WTC11 (cell line): Measurements from ENCODE around the gene RBBP6. TPM values are rescaled to one million over a fixed set of nuclear protein-coding genes. Genes with fewer than 3 reads are reported as not detected.

Experiments
- ATAC-seq: fragments of 200-7000 bp; cut with Tn5 transposase; 2 replicates; pipeline ENCODE4 v1.10.0; 2021; ENCODE audit warnings: mild to moderate bottlenecking, moderate library complexity
- Bru-seq: library from RNA; stranded (reverse); fragments of 400-500 nt; gene quantifications from one replicate; lab custom pipeline; 2021; lab: Mats Ljungman, UMichigan
- CTCF ChIA-PET: fragments of 300-600 bp; sonication (Branson Sonifier 250); formaldehyde crosslinking; loops from one replicate; lab custom pipeline; 2021; ENCODE audit warnings: antibody characterized with exemption; lab: Charles Lee
- POLR2A ChIA-PET: fragments of 350-600 bp; sonication (Branson Sonifier 250); formaldehyde crosslinking; loops from one replicate; lab custom pipeline; 2021; ENCODE audit warnings: antibody characterized with exemption; lab: Charles Lee
- DNase-seq: peaks from one replicate; pipeline ENCODE4 v3.0.0; 2021; ENCODE audit warnings: low spot score
- H3K27ac Mint-ChIP-seq: 2 replicates; pipeline ENCODE4 v1.8.0; 2021; ENCODE audit warnings: mixed read lengths
- H3K27me3 Mint-ChIP-seq: 2 replicates; pipeline ENCODE4 v1.8.0; 2021; ENCODE audit warnings: low read depth, mild to moderate bottlenecking, moderate library complexity, mixed read lengths
- H3K36me3 Mint-ChIP-seq: 2 replicates; pipeline ENCODE4 v1.8.0; 2021; ENCODE audit warnings: mixed read lengths
- H3K4me1 Mint-ChIP-seq: 2 replicates; pipeline ENCODE4 v1.8.0; 2022; ENCODE audit warnings: mixed read lengths
- H3K4me3 Mint-ChIP-seq: 2 replicates; pipeline ENCODE4 v1.8.0; 2021; ENCODE audit warnings: mild to moderate bottlenecking, moderate library complexity, mixed read lengths
- H3K9me3 Mint-ChIP-seq: 2 replicates; pipeline ENCODE4 v1.8.0; 2021; ENCODE audit warnings: mixed read lengths
- CREM ChIP-seq: sonication (generic); formaldehyde crosslinking; IDR thresholded peaks from 2 replicates; pipeline ENCODE4 v1.8.1; 2022; ENCODE audit warnings: mild to moderate bottlenecking, missing genetic modification reagents, moderate library complexity
- E2F1 ChIP-seq: sonication (generic); formaldehyde crosslinking; IDR thresholded peaks from 2 replicates; pipeline ENCODE4 v1.8.0; 2022; ENCODE audit warnings: mild to moderate bottlenecking, missing genetic modification reagents
- E2F4 ChIP-seq: sonication (generic); formaldehyde crosslinking; IDR thresholded peaks from 2 replicates; pipeline ENCODE4 v1.8.1; 2022; ENCODE audit warnings: low read depth, mild to moderate bottlenecking, moderate library complexity, missing genetic modification reagents, borderline replicate concordance
- E2F5 ChIP-seq: sonication (generic); formaldehyde crosslinking; IDR thresholded peaks from 2 replicates; pipeline ENCODE4 v1.8.1; 2022; ENCODE audit warnings: mild to moderate bottlenecking, moderate library complexity, missing genetic modification reagents
- ELF4 ChIP-seq: sonication (generic); formaldehyde crosslinking; IDR thresholded peaks from 2 replicates; pipeline ENCODE4 v1.8.1; 2022; ENCODE audit warnings: low read depth, mild to moderate bottlenecking, moderate library complexity, missing genetic modification reagents
- EMX1 ChIP-seq: fragments of 250-450 bp; sonication (Bioruptor Pico); IDR thresholded peaks from 2 replicates; pipeline ENCODE4 v1.8.0; 2021; ENCODE audit warnings: mild to moderate bottlenecking
- FOXJ3 ChIP-seq: sonication (generic); formaldehyde crosslinking; IDR thresholded peaks from 2 replicates; pipeline ENCODE4 v1.9.0; 2021; ENCODE audit warnings: missing genetic modification reagents, mild to moderate bottlenecking, borderline replicate concordance
- FOXK1 ChIP-seq: sonication (generic); formaldehyde crosslinking; IDR thresholded peaks from 2 replicates; pipeline ENCODE4 v1.8.0; 2022; ENCODE audit warnings: mild to moderate bottlenecking, moderate library complexity, missing genetic modification reagents
- GABPB1 ChIP-seq: sonication (generic); formaldehyde crosslinking; IDR thresholded peaks from 2 replicates; pipeline ENCODE4 v1.8.1; 2023; ENCODE audit warnings: mild to moderate bottlenecking, missing genetic modification reagents
- GTF2I ChIP-seq: fragments of 250-450 bp; sonication (Bioruptor Pico); conservative IDR thresholded peaks from 2 replicates; pipeline ENCODE4 v1.4.0; 2021; ENCODE audit warnings: mild to moderate bottlenecking
- HMGA2 ChIP-seq: fragments of 250-450 bp; sonication (Bioruptor Pico); IDR thresholded peaks from 2 replicates; pipeline ENCODE4 v1.4.0; 2021; ENCODE audit warnings: mild to moderate bottlenecking, moderate library complexity
- JAZF1 ChIP-seq: fragments of 250-450 bp; sonication (Bioruptor Pico); IDR thresholded peaks from 2 replicates; pipeline ENCODE4 v1.9.0; 2021; ENCODE audit warnings: moderate library complexity, mild to moderate bottlenecking, inconsistent platforms
- KAT7 ChIP-seq: sonication (generic); formaldehyde crosslinking; IDR thresholded peaks from 2 replicates; pipeline ENCODE4 v1.8.1; 2023; ENCODE audit warnings: missing genetic modification reagents, mild to moderate bottlenecking, borderline replicate concordance
- MXD4 ChIP-seq: fragments of 250-450 bp; sonication (Bioruptor Pico); IDR thresholded peaks from 2 replicates; pipeline ENCODE4 v1.8.0; 2021; ENCODE audit warnings: mild to moderate bottlenecking, moderate library complexity, borderline replicate concordance
- MYBL2 ChIP-seq: sonication (generic); formaldehyde crosslinking; IDR thresholded peaks from 2 replicates; pipeline ENCODE4 v1.8.1; 2023; ENCODE audit warnings: mild to moderate bottlenecking, moderate library complexity, missing genetic modification reagents
- NFE2L1 ChIP-seq: sonication (generic); formaldehyde crosslinking; IDR thresholded peaks from 2 replicates; pipeline ENCODE4 v1.8.1; 2023; ENCODE audit warnings: missing genetic modification reagents
- OVOL2 ChIP-seq: fragments of 250-450 bp; sonication (Bioruptor Pico); IDR thresholded peaks from 2 replicates; pipeline ENCODE4 v1.9.0; 2021; ENCODE audit warnings: mild to moderate bottlenecking, borderline replicate concordance
- SMAD3 ChIP-seq: sonication (generic); formaldehyde crosslinking; IDR thresholded peaks from 2 replicates; pipeline ENCODE4 v1.8.0; 2022; ENCODE audit warnings: missing genetic modification reagents, mild to moderate bottlenecking, borderline replicate concordance
- TEAD1 ChIP-seq: sonication (generic); formaldehyde crosslinking; IDR thresholded peaks from 2 replicates; pipeline ENCODE4 v1.8.0; 2022; ENCODE audit warnings: mild to moderate bottlenecking, missing genetic modification reagents
- TP53 ChIP-seq: sonication (generic); formaldehyde crosslinking; IDR thresholded peaks from 2 replicates; pipeline ENCODE4 v1.8.1; 2023; ENCODE audit warnings: mild to moderate bottlenecking, missing genetic modification reagents
- ZMAT4 ChIP-seq: fragments of 250-450 bp; sonication (Bioruptor Pico); IDR thresholded peaks from 2 replicates; pipeline ENCODE4 v1.9.0; 2021; ENCODE audit warnings: mild to moderate bottlenecking
- ZNF121 ChIP-seq: sonication (generic); formaldehyde crosslinking; IDR thresholded peaks from 2 replicates; pipeline ENCODE4 v1.8.0; 2023; ENCODE audit warnings: missing genetic modification reagents
- ZNF138 ChIP-seq: sonication (generic); formaldehyde crosslinking; conservative IDR thresholded peaks from 2 replicates; pipeline ENCODE4 v1.8.1; 2022; ENCODE audit warnings: mild to moderate bottlenecking, moderate library complexity, missing genetic modification reagents
- ZNF396 ChIP-seq: fragments of 250-450 bp; sonication (Bioruptor Pico); IDR thresholded peaks from 2 replicates; pipeline ENCODE4 v1.8.0; 2021; ENCODE audit warnings: mild to moderate bottlenecking, moderate library complexity, borderline replicate concordance
- ZNF423 ChIP-seq: fragments of 250-450 bp; sonication (Bioruptor Pico); IDR thresholded peaks from 2 replicates; pipeline ENCODE4 v2.1.2; 2022; ENCODE audit warnings: mild to moderate bottlenecking, moderate library complexity
- ZNF425 ChIP-seq: fragments of 250-450 bp; sonication (Bioruptor Pico); conservative IDR thresholded peaks from 2 replicates; pipeline ENCODE4 v1.9.0; 2021; ENCODE audit warnings: mild to moderate bottlenecking
- long read RNA-seq, 3 experiments: library from RNA in 1 of 3; library from capped mRNA in 1 of 3; library from polyadenylated mRNA in 1 of 3; unstranded in 2 of 3; stranded (forward) in 1 of 3; transcript quantifications; one replicate each; pipeline ENCODE4 v2.0.0, GENCODE V29; 2021
- total RNA-seq: library from RNA; stranded (reverse); gene quantifications from 3 replicates; pipeline ENCODE4 v1.2.3, GENCODE V29; 2021
- TF ChIP-seq, protein P1 (sequence below): sonication (generic); formaldehyde crosslinking; IDR thresholded peaks from 2 replicates; pipeline ENCODE4 v1.8.1; 2023; ENCODE audit warnings: mild to moderate bottlenecking, missing genetic modification reagents, moderate library complexity

The RBBP6 gene, protein sequence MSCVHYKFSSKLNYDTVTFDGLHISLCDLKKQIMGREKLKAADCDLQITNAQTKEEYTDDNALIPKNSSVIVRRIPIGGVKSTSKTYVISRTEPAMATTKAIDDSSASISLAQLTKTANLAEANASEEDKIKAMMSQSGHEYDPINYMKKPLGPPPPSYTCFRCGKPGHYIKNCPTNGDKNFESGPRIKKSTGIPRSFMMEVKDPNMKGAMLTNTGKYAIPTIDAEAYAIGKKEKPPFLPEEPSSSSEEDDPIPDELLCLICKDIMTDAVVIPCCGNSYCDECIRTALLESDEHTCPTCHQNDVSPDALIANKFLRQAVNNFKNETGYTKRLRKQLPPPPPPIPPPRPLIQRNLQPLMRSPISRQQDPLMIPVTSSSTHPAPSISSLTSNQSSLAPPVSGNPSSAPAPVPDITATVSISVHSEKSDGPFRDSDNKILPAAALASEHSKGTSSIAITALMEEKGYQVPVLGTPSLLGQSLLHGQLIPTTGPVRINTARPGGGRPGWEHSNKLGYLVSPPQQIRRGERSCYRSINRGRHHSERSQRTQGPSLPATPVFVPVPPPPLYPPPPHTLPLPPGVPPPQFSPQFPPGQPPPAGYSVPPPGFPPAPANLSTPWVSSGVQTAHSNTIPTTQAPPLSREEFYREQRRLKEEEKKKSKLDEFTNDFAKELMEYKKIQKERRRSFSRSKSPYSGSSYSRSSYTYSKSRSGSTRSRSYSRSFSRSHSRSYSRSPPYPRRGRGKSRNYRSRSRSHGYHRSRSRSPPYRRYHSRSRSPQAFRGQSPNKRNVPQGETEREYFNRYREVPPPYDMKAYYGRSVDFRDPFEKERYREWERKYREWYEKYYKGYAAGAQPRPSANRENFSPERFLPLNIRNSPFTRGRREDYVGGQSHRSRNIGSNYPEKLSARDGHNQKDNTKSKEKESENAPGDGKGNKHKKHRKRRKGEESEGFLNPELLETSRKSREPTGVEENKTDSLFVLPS (N-terminal part only)
- total RNA-seq (55.1 to 62.4 TPM (median 57.5 TPM) in 3 replicates), Bru-seq, nascent RNA (percentile 97 among the genes with signal in this experiment)
- long read RNA-seq, experiment 1, full-length matches to known transcripts = 67 of 151 reads
- long read RNA-seq, experiment 1, partial matches to known transcripts = 74 of 151 reads
- long read RNA-seq, experiment 1, other reads (novel, unspliced or antisense) = 10 of 151 reads
- long read RNA-seq, experiment 2, full-length matches to known transcripts = 10 of 57 reads
- long read RNA-seq, experiment 2, partial matches to known transcripts = 28 of 57 reads
- long read RNA-seq, experiment 2, other reads (novel, unspliced or antisense) = 19 of 57 reads
- long read RNA-seq, experiment 3, partial matches to known transcripts = 2 of 2 reads
- long read RNA-seq, experiment 3, other reads (novel, unspliced or antisense) = 0 of 2 reads

- no peaks in the 10 kb centered on the region for H3K27me3 Mint-ChIP-seq
- TF ChIP-seq ZNF396 (CRISPR knock-in tag) = no peak
- TF ChIP-seq ELF4 (CRISPR knock-in tag) = 0 out of 2 replicates have a peak, but pooled peaks have one; percentile 34
- no peak for TF ChIP-seq ZNF138 (CRISPR knock-in tag)
- no peak for TF ChIP-seq FOXJ3 (CRISPR knock-in tag)
- peak; percentile 23; the same call in 1 of the 2 replicates for TF ChIP-seq E2F4 (CRISPR knock-in tag)
- no peak for TF ChIP-seq EMX1 (CRISPR knock-in tag)
- no peak for TF ChIP-seq E2F1
- no peak for TF ChIP-seq HMGA2 (CRISPR knock-in tag)
- TF ChIP-seq KAT7 (CRISPR knock-in tag) = 0 out of 2 replicates have a peak, but pooled peaks have one; percentile 20
- TF ChIP-seq E2F5 (CRISPR knock-in tag) = 0 out of 2 replicates have a peak, but pooled peaks have one; percentile 68
- no peak for TF ChIP-seq OVOL2 (CRISPR knock-in tag)
- peak; percentile 78 for TF ChIP-seq GABPB1 (CRISPR knock-in tag)
- peak; percentile 76 for TF ChIP-seq CREM (CRISPR knock-in tag)
- TF ChIP-seq SMAD3 (CRISPR knock-in tag) = peak; percentile 22; the same call in 1 of the 2 replicates
- no peak for TF ChIP-seq ZNF425
- no peak for TF ChIP-seq GTF2I
- peak; percentile 62; the same call in 1 of the 2 replicates for TF ChIP-seq TEAD1 (CRISPR knock-in tag)
- peak; percentile 44; the same call in 1 of the 2 replicates for TF ChIP-seq NFE2L1 (CRISPR knock-in tag)
- TF ChIP-seq, protein P1, sequence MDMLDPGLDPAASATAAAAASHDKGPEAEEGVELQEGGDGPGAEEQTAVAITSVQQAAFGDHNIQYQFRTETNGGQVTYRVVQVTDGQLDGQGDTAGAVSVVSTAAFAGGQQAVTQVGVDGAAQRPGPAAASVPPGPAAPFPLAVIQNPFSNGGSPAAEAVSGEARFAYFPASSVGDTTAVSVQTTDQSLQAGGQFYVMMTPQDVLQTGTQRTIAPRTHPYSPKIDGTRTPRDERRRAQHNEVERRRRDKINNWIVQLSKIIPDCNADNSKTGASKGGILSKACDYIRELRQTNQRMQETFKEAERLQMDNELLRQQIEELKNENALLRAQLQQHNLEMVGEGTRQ = peak; percentile 99
- peak; percentile 67; the same call in 1 of the 2 replicates for TF ChIP-seq MYBL2
- peak; percentile 27; the same call in 1 of the 2 replicates for TF ChIP-seq FOXK1 (CRISPR knock-in tag)
- TF ChIP-seq MXD4 = no peak
- TF ChIP-seq TP53 (CRISPR knock-in tag) = 0 out of 2 replicates have a peak, but pooled peaks have one; percentile 73
- TF ChIP-seq ZNF121 (CRISPR knock-in tag) = no peak
- TF ChIP-seq JAZF1 (CRISPR knock-in tag) = no peak
- no peak for TF ChIP-seq ZMAT4 (CRISPR knock-in tag)
- 0 out of 2 replicates have a peak, but pooled peaks have one; percentile 43 for TF ChIP-seq ZNF423 (CRISPR knock-in tag)
Measured at GRCh38 chr16:24539295-24539849, at the start of gene RBBP6. TSS of gene RBBP6 (plus strand) at chr16:24539566. CDS start at chr16:24540627, 1,061 bp downstream.

More at GRCh38 chr16:24539295-24539849, at the start of gene RBBP6:
- POLR2A ChIA-PET = interaction anchor here (0.7 to 1.1 kb wide), 2 partner anchors 191 to 401 kb away, joined by 3 to 6 read pairs; no protein-coding TSS in a partner anchor
- peaks cover 23% of the 10 kb centered on the region for H3K4me1 Mint-ChIP-seq
- H3K4me3 Mint-ChIP-seq = peak within 1 kb of the TSS; percentile 99
- peak within 1 kb of the TSS; percentile 100 for H3K27ac Mint-ChIP-seq
- no peaks in the 10 kb centered on the region for H3K9me3 Mint-ChIP-seq
- H3K36me3 Mint-ChIP-seq = peaks cover 12% of the 10 kb centered on the region; the same call in 1 of the 2 replicates
- CTCF ChIA-PET = interaction anchor here (0.9 to 1.5 kb wide), 5 partner anchors 9 to 529 kb away, joined by 3 to 8 read pairs (median 4); no protein-coding TSS in a partner anchor
- DNase-seq (peak; percentile 94), ATAC-seq (peak; percentile 95)
